GM12878 (cell line): Measurements from ENCODE around the gene SCAMP1. TPM values are rescaled to one million over a fixed set of nuclear protein-coding genes. Genes with fewer than 3 reads are reported as not detected.

ENCODE experiments used
- ATAC-seq: fragments of 200-7000 bp; cut with Tn5 transposase; 3 replicates; pipeline ENCODE4 v1.9.1; 2020; ENCODE audit warnings: mild to moderate bottlenecking, moderate library complexity
- BruUV-seq: library from RNA; stranded (reverse); fragments of 400-500 nt; replicated peaks from 2 replicates; lab custom pipeline; 2021; lab: Mats Ljungman, UMichigan
- CTCF ChIA-PET: fragments of 300-600 bp; sonication (Branson Sonifier 250); formaldehyde crosslinking; extraction: SDS; loops from one replicate; lab custom pipeline; 2021; ENCODE audit warnings: inconsistent platforms; lab: Yijun Ruan, JAX
- POLR2A ChIA-PET: fragments of 350-600 bp; formaldehyde crosslinking; extraction: SDS; loops from one replicate; lab custom pipeline; 2021; ENCODE audit warnings: inconsistent platforms; lab: Charles Lee
- RAD21 ChIA-PET: fragments of 300-600 bp; sonication (Branson Sonifier 250); formaldehyde crosslinking; loops from one replicate; lab custom pipeline; 2023; ENCODE audit warnings: antibody characterized with exemption; ENCODE audit not compliant: unreplicated experiment; lab: Charles Lee
- SMC1A ChIA-PET: fragments of 300-600 bp; sonication (Branson Sonifier 250); formaldehyde crosslinking; loops from one replicate; lab custom pipeline; 2023; ENCODE audit not compliant: unreplicated experiment, uncharacterized antibody; lab: Charles Lee
- DNase-seq: peaks from one replicate; pipeline ENCODE4 v3.0.0-alpha.2; 2011; ENCODE audit warnings: low read depth, low spot score
- FAIRE-seq: peaks from 3 replicates; lab custom pipeline; 2011; peaks lifted over from hg19 to GRCh38; lab: Jason Lieb, UNC
- H2AFZ ChIP-seq: 2 replicates; pipeline ENCODE4 v1.6.0; 2011; ENCODE audit warnings: low read depth, low read length, control low read depth; ENCODE audit not compliant: control insufficient read depth
- H3K27ac ChIP-seq: 2 replicates; pipeline ENCODE4 v1.5.1; 2011; ENCODE audit warnings: control low read depth; ENCODE audit not compliant: control insufficient read depth, insufficient read depth
- H3K27me3 ChIP-seq, 2 experiments: replicated peaks in 1 of 2; 2 replicates each; pipeline versions ENCODE4 v1.6.0 to v1.6.1; 2011; ENCODE audit warnings: low read length in 1 of 2; ENCODE audit not compliant: control insufficient read depth in 2 of 2, insufficient read depth in 2 of 2
- H3K36me3 ChIP-seq, 2 experiments: 2 replicates each; pipeline ENCODE4 v1.5.1; 2011; ENCODE audit warnings: low read length in 1 of 2; ENCODE audit not compliant: control insufficient read depth in 2 of 2, insufficient read depth in 2 of 2
- H3K4me1 ChIP-seq: 2 replicates; pipeline ENCODE4 v1.6.1; 2011; ENCODE audit warnings: mild to moderate bottlenecking, low read length, moderate library complexity, mixed read lengths; ENCODE audit not compliant: control insufficient read depth, insufficient read depth
- H3K4me2 ChIP-seq: 2 replicates; pipeline ENCODE4 v1.6.0; 2011; ENCODE audit warnings: control low read depth; ENCODE audit not compliant: control insufficient read depth, insufficient read depth
- H3K4me3 ChIP-seq: fragments of 200-600 bp; sonication (generic); 2 replicates; pipeline ENCODE4 v1.5.1; 2016
- H3K79me2 ChIP-seq: 2 replicates; pipeline ENCODE4 v1.6.0; 2011; ENCODE audit warnings: low read length; ENCODE audit not compliant: control insufficient read depth, insufficient read depth
- H3K9ac ChIP-seq: 2 replicates; pipeline ENCODE4 v1.8.0; 2011; ENCODE audit warnings: low read length, control low read depth, mixed read lengths; ENCODE audit not compliant: control insufficient read depth, insufficient read depth
- H3K9me3 ChIP-seq: replicated peaks from 3 replicates; pipeline ENCODE4 v1.5.1; 2011; ENCODE audit warnings: mild to moderate bottlenecking, low read length; ENCODE audit not compliant: control insufficient read depth, insufficient read depth
- H4K20me1 ChIP-seq: 2 replicates; pipeline ENCODE4 v1.6.0; 2011; ENCODE audit not compliant: control insufficient read depth, insufficient read depth
- BCL11A ChIP-seq: IDR thresholded peaks from 2 replicates; pipeline ENCODE4 v1.6.1; 2011; ENCODE audit warnings: low read depth, low read length
- BCL3 ChIP-seq: IDR thresholded peaks from 2 replicates; pipeline ENCODE4 v1.6.1; 2011; ENCODE audit warnings: borderline replicate concordance, low read depth, mild to moderate bottlenecking, moderate library complexity, low read length; ENCODE audit not compliant: insufficient read depth, poor library complexity, severe bottlenecking
- BCLAF1 ChIP-seq: fragments of 450-650 bp; IDR thresholded peaks from 2 replicates; pipeline ENCODE4 v1.6.1; 2017; ENCODE audit warnings: antibody characterized with exemption, mild to moderate bottlenecking, moderate library complexity
- IKZF1 ChIP-seq: fragments of 450-650 bp; conservative IDR thresholded peaks from 2 replicates; pipeline ENCODE4 v1.6.1; 2017; ENCODE audit warnings: antibody characterized with exemption, mild to moderate bottlenecking
- MLLT1 ChIP-seq: fragments of 450-650 bp; IDR thresholded peaks from 2 replicates; pipeline ENCODE4 v1.6.1; 2016; ENCODE audit warnings: mild to moderate bottlenecking
- NR2C1 ChIP-seq: fragments of 450-650 bp; IDR thresholded peaks from 2 replicates; pipeline ENCODE4 v1.6.1; 2017; ENCODE audit warnings: antibody characterized with exemption, mild to moderate bottlenecking, moderate library complexity
- PAX8 ChIP-seq: fragments of 450-650 bp; IDR thresholded peaks from 2 replicates; pipeline ENCODE4 v1.6.1; 2017; ENCODE audit warnings: mild to moderate bottlenecking, moderate library complexity
- WGBS: methylation state at CpG from one replicate; pipeline ENCODE4 v1.1.6; 2016; ENCODE audit warnings: low lambda C conversion rate; ENCODE audit not compliant: insufficient replicate concordance, insufficient coverage; ENCODE audit errors: missing lambda C conversion rate; 5-methylcytosine and 5-hydroxymethylcytosine counted together
- in situ Hi-C: fragments of 300-500 bp; cut with MboI; formaldehyde crosslinking; loops from 9 replicates; pipeline ENCODE4 v1.14.3; 2018; ENCODE audit warnings: mixed read lengths
- intact Hi-C: fragments of 100-400 bp; cut with micrococcal nuclease; formaldehyde crosslinking; loops from one replicate; pipeline ENCODE4 v1.14.2; 2022; ENCODE audit not compliant: unreplicated experiment
- polyA plus RNA-seq, 11 experiments: library from polyadenylated mRNA; depleted of rRNA in 4 of 11; unstranded in 6 of 11; stranded (reverse) in 5 of 11; fragments of >200 nt; fragmentation: Nextera tagmentation in 4 of 11; fragmentation: Illumina TruSeq in 1 of 11; extraction: Ambion mirVana in 4 of 11; extraction: Trizol in 1 of 11; gene quantifications; 1 replicate in 1 of 11; 2 replicates in 10 of 11; pipeline versions ENCODE4 v1.2.1 to v1.2.3, GENCODE V29; 2011 to 2016; ENCODE audit warnings: inconsistent platforms in 2 of 11, missing spikeins in 2 of 11, low read depth in 1 of 11
- total RNA-seq, 4 experiments: library from RNA; depleted of rRNA in 3 of 4; stranded (reverse); fragments of >200 nt in 3 of 4; fragmentation: Illumina TruSeq in 1 of 4; extraction: Trizol in 1 of 4; gene quantifications; 2 replicates each; pipeline versions ENCODE4 v1.2.1 to v1.2.3, GENCODE V29; 2013 to 2021

The SCAMP1 gene
- total and polyA plus RNA-seq, 10 of the 15 experiments (the other 5 are each of a cell fraction or from before 2014, with no cell fraction given) = 6.4 to 27.9 (median 20.0) TPM

- FAIRE-seq (no peak), ATAC-seq (peak; percentile 13; the same call in 2 of the 3 replicates), DNase-seq (no peak)
- no peak overlapping the region for H3K4me2 ChIP-seq
- peaks cover 3% of the 10 kb centered on the region; the same call in 1 of the 2 replicates for H3K4me1 ChIP-seq
- in situ Hi-C loops = no loop called here
- intact Hi-C loops = no loop called here
- H3K27me3 ChIP-seq = no peaks in the 10 kb centered on the region
- no peaks in the 10 kb centered on the region for H3K9me3 ChIP-seq
- H3K4me3 ChIP-seq = no peak overlapping the region
- ChIA-PET CTCF (interaction anchor here (0.9 to 1.4 kb wide), 3 partner anchors 11 to 447 kb away, joined by 3 to 4 read pairs (median 3); no protein-coding TSS in a partner anchor), RAD21 (interaction anchor here (1.8 kb wide), 1 partner anchor 35 kb away, joined by 5 read pairs; no protein-coding TSS in a partner anchor), SMC1A (interaction anchor here (1.0 to 1.4 kb wide), 3 partner anchors 34 to 51 kb away, joined by 3 read pairs; no protein-coding TSS in a partner anchor), POLR2A (no interaction called here)
- TF ChIP-seq BCL3 (no peak), NR2C1 (no peak), IKZF1 (peak; percentile 36; the same call in 1 of the 2 replicates), BCL11A (no peak), PAX8 (no peak), BCLAF1 (no peak), MLLT1 (no peak)
- BruUV-seq = no TSS peak
- H3K36me3 ChIP-seq = peaks cover 0 to 2% of the 10 kb centered on the region in 2 experiments; a peak in 1 of 4 replicates
- H4K20me1 ChIP-seq = no peaks in the 10 kb centered on the region
- no peak overlapping the region for H3K27ac ChIP-seq
- WGBS = 75% methylated on average over 14 of the region's 14 CpGs
- no peak overlapping the region for H2AFZ ChIP-seq
- H3K9ac ChIP-seq = no peak overlapping the region
- no peaks in the 10 kb centered on the region for H3K79me2 ChIP-seq
These were observed 158.2 kb downstream of the SCAMP1 start for GRCh38 chr5:78518365-78519197.
